Activated naive CD8-positive, alpha-beta T cell treated with anti-CD3 and anti-CD28 coated beads for 36 hours (primary cell): ENCODE data around the gene IFNK. TPM values are rescaled to one million over a fixed set of nuclear protein-coding genes. Genes with fewer than 3 reads are reported as not detected.
A peak's percentile ranks its signal among the peaks of the same experiment; 100 is the strongest.

Source experiments
- DNase-seq: peaks from one replicate; pipeline ENCODE4 v3.0.0; 2021
- H3K27ac Mint-ChIP-seq: one replicate; pipeline ENCODE4 v1.8.0; 2022; ENCODE audit warnings: mild to moderate bottlenecking, moderate library complexity, mixed read lengths
- H3K27me3 Mint-ChIP-seq: one replicate; pipeline ENCODE4 v1.8.0; 2022; ENCODE audit warnings: mild to moderate bottlenecking, mixed read lengths
- H3K36me3 Mint-ChIP-seq: one replicate; pipeline ENCODE4 v1.8.0; 2021; ENCODE audit warnings: mild to moderate bottlenecking, mixed read lengths
- H3K4me1 Mint-ChIP-seq: one replicate; pipeline ENCODE4 v1.8.0; 2021; ENCODE audit warnings: mixed read lengths
- H3K4me3 Mint-ChIP-seq: one replicate; pipeline ENCODE4 v1.8.0; 2022; ENCODE audit warnings: mild to moderate bottlenecking, moderate library complexity, mixed read lengths
- H3K9me3 Mint-ChIP-seq: one replicate; pipeline ENCODE4 v1.8.0; 2022; ENCODE audit warnings: mixed read lengths
- total RNA-seq, 2 experiments: library from RNA; stranded (reverse); gene quantifications; one replicate each; pipeline ENCODE4 v1.2.3, GENCODE V29; 2021

IFNK gene
- total RNA-seq, 2 experiments from 2014 or later: not detected

- no peaks in the 10 kb centered on the region for H3K27me3 Mint-ChIP-seq
- H3K36me3 Mint-ChIP-seq: peaks cover 4% of the 10 kb centered on the region
- H3K4me3 Mint-ChIP-seq: no peak overlapping the region
- no peaks in the 10 kb centered on the region for H3K9me3 Mint-ChIP-seq
- H3K4me1 Mint-ChIP-seq: no peaks in the 10 kb centered on the region
- DNase-seq: no peak
- H3K27ac Mint-ChIP-seq: no peak overlapping the region
These were observed 15.7 kb downstream of the IFNK start for GRCh38 chr9:27539479-27540441.

- H3K27ac Mint-ChIP-seq: no peak overlapping the region
- H3K9me3 Mint-ChIP-seq: no peaks in the 10 kb centered on the region
- peaks cover 5% of the 10 kb centered on the region for H3K36me3 Mint-ChIP-seq
- no peak for DNase-seq
- no peaks in the 10 kb centered on the region for H3K27me3 Mint-ChIP-seq
- no peaks in the 10 kb centered on the region for H3K4me1 Mint-ChIP-seq
- H3K4me3 Mint-ChIP-seq: no peak overlapping the region
These were observed 16.4 kb downstream of the IFNK start for GRCh38 chr9:27540502-27540901.

- H3K27me3 Mint-ChIP-seq: no peaks in the 10 kb centered on the region
- peaks cover 5% of the 10 kb centered on the region for H3K36me3 Mint-ChIP-seq
These were observed 17.6 kb downstream of the IFNK start for GRCh38 chr9:27541740-27542139.

GRCh38 chr9:27542508-27542907 lies 18.4 kb downstream of the IFNK start:
- DNase-seq: no peak
- H3K9me3 Mint-ChIP-seq: no peaks in the 10 kb centered on the region
- no peak overlapping the region for H3K27ac Mint-ChIP-seq
- H3K4me3 Mint-ChIP-seq: no peak overlapping the region
- no peaks in the 10 kb centered on the region for H3K27me3 Mint-ChIP-seq
- H3K4me1 Mint-ChIP-seq: no peaks in the 10 kb centered on the region
- peaks cover 5% of the 10 kb centered on the region for H3K36me3 Mint-ChIP-seq

More at GRCh38 chr9:27541740-27542139, 17.6 kb downstream of the IFNK start:
- Mint-ChIP-seq H3K9me3 (no peaks in the 10 kb centered on the region), H3K4me1 (no peaks in the 10 kb centered on the region), H3K27ac (no peak overlapping the region), H3K4me3 (no peak overlapping the region)
- no peak for DNase-seq

- Mint-ChIP-seq H3K27ac (no peak overlapping the region), H3K36me3 (peaks cover 5% of the 10 kb centered on the region), H3K4me1 (no peaks in the 10 kb centered on the region), H3K4me3 (no peak overlapping the region), H3K9me3 (no peaks in the 10 kb centered on the region), H3K27me3 (no peaks in the 10 kb centered on the region)
- no peak for DNase-seq
These were observed 21.4 kb downstream of the IFNK start for GRCh38 chr9:27545471-27545870.

- H3K4me3 Mint-ChIP-seq: no peak overlapping the region
- H3K36me3 Mint-ChIP-seq: peaks cover 11% of the 10 kb centered on the region
- no peak for DNase-seq
- no peaks in the 10 kb centered on the region for H3K9me3 Mint-ChIP-seq
- H3K27ac Mint-ChIP-seq: no peak overlapping the region
- no peaks in the 10 kb centered on the region for H3K27me3 Mint-ChIP-seq
- H3K4me1 Mint-ChIP-seq: no peaks in the 10 kb centered on the region
These were observed 24.1 kb downstream of the IFNK start for GRCh38 chr9:27548055-27548741.

GRCh38 chr9:27549196-27549755 lies 25.2 kb downstream of the IFNK start:
- Mint-ChIP-seq H3K36me3 (peaks cover 21% of the 10 kb centered on the region), H3K4me3 (no peak overlapping the region), H3K27me3 (no peaks in the 10 kb centered on the region), H3K4me1 (no peaks in the 10 kb centered on the region), H3K9me3 (no peaks in the 10 kb centered on the region), H3K27ac (no peak overlapping the region)
- DNase-seq: no peak

GRCh38 chr9:27554712-27555111 lies 30.6 kb downstream of the IFNK start:
- DNase-seq: no peak
- peaks cover 19% of the 10 kb centered on the region for H3K36me3 Mint-ChIP-seq
- H3K27ac Mint-ChIP-seq: no peak overlapping the region
- H3K27me3 Mint-ChIP-seq: no peaks in the 10 kb centered on the region
- no peak overlapping the region for H3K4me3 Mint-ChIP-seq
- no peaks in the 10 kb centered on the region for H3K4me1 Mint-ChIP-seq
- H3K9me3 Mint-ChIP-seq: no peaks in the 10 kb centered on the region

- Mint-ChIP-seq H3K27ac (no peak overlapping the region), H3K27me3 (no peaks in the 10 kb centered on the region), H3K4me3 (no peak overlapping the region), H3K4me1 (no peaks in the 10 kb centered on the region), H3K9me3 (no peaks in the 10 kb centered on the region), H3K36me3 (peaks cover 18% of the 10 kb centered on the region)
- no peak for DNase-seq
These were observed 32.4 kb downstream of the IFNK start for GRCh38 chr9:27556470-27556869.

GRCh38 chr9:27558307-27558706 lies 34.2 kb downstream of the IFNK start:
- Mint-ChIP-seq H3K9me3 (no peaks in the 10 kb centered on the region), H3K27me3 (no peaks in the 10 kb centered on the region), H3K36me3 (peaks cover 16% of the 10 kb centered on the region), H3K4me1 (no peaks in the 10 kb centered on the region), H3K27ac (no peak overlapping the region), H3K4me3 (no peak overlapping the region)
- DNase-seq: no peak

GRCh38 chr9:27560457-27560856 lies 36.4 kb downstream of the IFNK start:
- no peak for DNase-seq
- H3K4me3 Mint-ChIP-seq: no peak overlapping the region
- H3K27me3 Mint-ChIP-seq: no peaks in the 10 kb centered on the region
- H3K4me1 Mint-ChIP-seq: peaks cover 13% of the 10 kb centered on the region
- H3K36me3 Mint-ChIP-seq: peaks cover 10% of the 10 kb centered on the region
- no peaks in the 10 kb centered on the region for H3K9me3 Mint-ChIP-seq
- no peak overlapping the region for H3K27ac Mint-ChIP-seq

GRCh38 chr9:27561685-27562084 lies 37.6 kb downstream of the IFNK start:
- Mint-ChIP-seq H3K27ac (no peak overlapping the region), H3K36me3 (peaks cover 15% of the 10 kb centered on the region), H3K9me3 (no peaks in the 10 kb centered on the region), H3K27me3 (no peaks in the 10 kb centered on the region), H3K4me3 (no peak overlapping the region), H3K4me1 (peaks cover 21% of the 10 kb centered on the region)
- DNase-seq: no peak

- Mint-ChIP-seq H3K4me1 (peaks cover 22% of the 10 kb centered on the region), H3K27ac (no peak overlapping the region), H3K27me3 (no peaks in the 10 kb centered on the region), H3K4me3 (no peak overlapping the region), H3K9me3 (no peaks in the 10 kb centered on the region), H3K36me3 (peaks cover 21% of the 10 kb centered on the region)
- DNase-seq: no peak
These were observed 39.8 kb downstream of the IFNK start for GRCh38 chr9:27563738-27564430.

GRCh38 chr9:27564670-27565069 lies 40.6 kb downstream of the IFNK start:
- H3K4me1 Mint-ChIP-seq: peaks cover 22% of the 10 kb centered on the region
- peaks cover 21% of the 10 kb centered on the region for H3K36me3 Mint-ChIP-seq
- no peaks in the 10 kb centered on the region for H3K9me3 Mint-ChIP-seq
- H3K27ac Mint-ChIP-seq: peak overlapping the region; percentile 42
- H3K4me3 Mint-ChIP-seq: no peak overlapping the region
- no peak for DNase-seq
- no peaks in the 10 kb centered on the region for H3K27me3 Mint-ChIP-seq

GRCh38 chr9:27565696-27566095 lies 41.6 kb downstream of the IFNK start:
- peak overlapping the region; percentile 63 for H3K27ac Mint-ChIP-seq
- H3K4me3 Mint-ChIP-seq: no peak overlapping the region
- peaks cover 21% of the 10 kb centered on the region for H3K36me3 Mint-ChIP-seq
- H3K4me1 Mint-ChIP-seq: peaks cover 23% of the 10 kb centered on the region
- no peak for DNase-seq
- H3K9me3 Mint-ChIP-seq: no peaks in the 10 kb centered on the region
- H3K27me3 Mint-ChIP-seq: no peaks in the 10 kb centered on the region
